Natural killer cell (primary cell): ENCODE data around the gene RIMS4. TPM values are rescaled to one million over a fixed set of nuclear protein-coding genes. Genes with fewer than 3 reads are reported as not detected.

Experiments
- ATAC-seq, 3 donors: fragments of 150-1000 bp in 2 of 3; fragments of 200-7000 bp in 1 of 3; cut with Tn5 transposase; 1 replicate in 1 of 3; 2 replicates in 2 of 3; pipeline ENCODE4 v1.10.0; 2021; ENCODE audit warnings: mild to moderate bottlenecking in 2 of 3, moderate library complexity in 2 of 3
- DNase-seq, 2 donors: peaks; one replicate each; pipeline versions ENCODE4 v3.0.0 to v3.0.0-alpha.2; 2013 to 2021; ENCODE audit warnings: mixed read lengths in 1 of 2
- H3K27ac ChIP-seq: one replicate; pipeline ENCODE4 v1.5.1; 2013; ENCODE audit warnings: mild to moderate bottlenecking, low read length
- H3K27me3 ChIP-seq: one replicate; pipeline ENCODE4 v1.6.1; 2013; ENCODE audit warnings: low read length; ENCODE audit not compliant: control insufficient read depth, insufficient read depth
- H3K36me3 ChIP-seq: one replicate; pipeline ENCODE4 v1.6.1; 2013; ENCODE audit warnings: low read length; ENCODE audit not compliant: control insufficient read depth, insufficient read depth
- H3K4me1 ChIP-seq: one replicate; pipeline ENCODE4 v1.6.1; 2013; ENCODE audit warnings: low read length; ENCODE audit not compliant: control insufficient read depth, insufficient read depth
- H3K4me3 ChIP-seq: one replicate; pipeline ENCODE4 v1.5.1; 2013; ENCODE audit warnings: low read length
- H3K9me3 ChIP-seq: one replicate; pipeline ENCODE4 v1.6.1; 2013; ENCODE audit warnings: low read length; ENCODE audit not compliant: control insufficient read depth, insufficient read depth
- H3K27ac Mint-ChIP-seq, 2 donors: one replicate each; pipeline ENCODE4 v1.8.0; 2022; ENCODE audit warnings: mild to moderate bottlenecking in 2 of 2, mixed read lengths in 2 of 2, moderate library complexity in 1 of 2
- H3K27me3 Mint-ChIP-seq, 2 donors: one replicate each; pipeline ENCODE4 v1.8.0; 2022; ENCODE audit warnings: low read depth in 2 of 2, mixed read lengths in 2 of 2
- H3K36me3 Mint-ChIP-seq: one replicate; pipeline ENCODE4 v1.8.0; 2022; ENCODE audit warnings: mixed read lengths
- H3K4me1 Mint-ChIP-seq, 2 donors: one replicate each; pipeline ENCODE4 v1.8.0; 2022; ENCODE audit warnings: mixed read lengths in 2 of 2
- H3K4me3 Mint-ChIP-seq: one replicate; pipeline ENCODE4 v1.8.0; 2022; ENCODE audit warnings: mild to moderate bottlenecking, moderate library complexity, mixed read lengths
- H3K9me3 Mint-ChIP-seq, 2 donors: one replicate each; pipeline ENCODE4 v1.8.0; 2022; ENCODE audit warnings: mixed read lengths in 2 of 2
- whole genome bisulfite sequencing: methylation state at CpG from one replicate; pipeline ENCODE4 v1.1.7; 2013; ENCODE audit warnings: missing lambda C conversion rate; ENCODE audit not compliant: insufficient coverage; 5-methylcytosine and 5-hydroxymethylcytosine counted together
- intact Hi-C: fragments of 100-400 bp; cut with micrococcal nuclease; formaldehyde crosslinking; loops from one replicate; pipeline ENCODE4 v1.14.2; 2022
- total RNA-seq, 4 donors: library from RNA; stranded (reverse); fragments of 120-200 nt in 1 of 4; gene quantifications; one replicate each; pipeline versions ENCODE4 v1.2.3 to v1.2.4, GENCODE V29; 2013 to 2022
- TF ChIP-seq, protein P1 (sequence below): fragments of 200-600 bp; IDR thresholded peaks from one replicate; pipeline ENCODE4 v1.8.0; 2022; ENCODE audit warnings: antibody characterized with exemption

The RIMS4 gene
- not detected for total RNA-seq
- not detected for total RNA-seq (2013)

DNA sequence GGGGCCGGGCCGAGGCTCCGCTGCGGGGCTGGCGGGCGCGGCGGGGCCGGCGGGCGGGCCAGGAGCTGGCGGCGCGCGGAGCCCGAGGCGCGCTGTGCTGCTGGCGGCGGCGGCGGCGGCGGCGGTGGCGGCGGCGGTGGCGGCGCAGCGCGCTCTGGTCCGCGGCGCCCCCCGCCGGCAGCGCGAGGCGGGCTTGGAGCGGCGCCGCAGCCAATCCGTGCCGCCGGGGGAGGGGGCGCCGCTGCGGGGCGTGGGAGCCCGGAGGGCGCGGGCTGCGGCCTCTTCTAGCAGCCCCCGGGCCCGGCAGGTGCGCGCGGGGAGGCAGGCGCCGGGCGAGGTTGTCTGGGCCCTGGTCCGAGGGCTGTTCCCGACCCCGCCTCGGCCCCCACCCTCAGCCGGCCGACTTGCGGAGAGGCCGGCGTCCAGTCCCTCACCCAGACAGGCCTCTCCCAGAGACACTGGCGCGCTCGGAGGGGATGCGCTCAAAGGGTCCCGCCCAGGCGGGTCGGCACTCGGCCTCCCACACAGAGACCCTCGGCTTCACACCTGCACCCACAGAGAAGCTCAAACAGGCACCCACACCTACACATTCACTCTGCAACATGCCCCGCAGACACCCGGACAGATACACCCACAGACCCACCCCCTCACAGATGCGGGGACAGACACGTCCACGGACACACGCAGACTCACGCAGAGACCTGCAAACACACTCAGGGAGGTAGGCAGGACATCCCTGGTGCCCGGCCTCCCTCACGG is at the start of gene RIMS4:
RIMS4 (minus strand) TSS at position 156 of the 759 bp plus-strand sequence. CDS start 275 bp downstream, outside the sequence.
- DNase-seq (no peak), ATAC-seq (peak in 1 of 3 donors; percentile 33)
- no peak within 1 kb of the TSS for H3K4me3 ChIP-seq
- intact Hi-C loops = no loop called here
- no peak within 1 kb of the TSS for H3K27ac ChIP-seq
- H3K27me3 ChIP-seq = peaks cover 20% of the 10 kb centered on the region
- Mint-ChIP-seq H3K27me3 (peaks cover 54 to 58% of the 10 kb centered on the region in 2 donors), H3K9me3 (no peaks in the 10 kb centered on the region), H3K27ac (no peak within 1 kb of the TSS), H3K4me1 (peaks cover 0 to 13% of the 10 kb centered on the region in 2 donors), H3K36me3 (no peaks in the 10 kb centered on the region), H3K4me3 (peak within 1 kb of the TSS; percentile 28)
- no peaks in the 10 kb centered on the region for H3K4me1 ChIP-seq
- WGBS = 6% methylated on average over 89 of the region's 89 CpGs
- H3K36me3 ChIP-seq = no peaks in the 10 kb centered on the region
- no peaks in the 10 kb centered on the region for H3K9me3 ChIP-seq
- TF ChIP-seq, protein P1, sequence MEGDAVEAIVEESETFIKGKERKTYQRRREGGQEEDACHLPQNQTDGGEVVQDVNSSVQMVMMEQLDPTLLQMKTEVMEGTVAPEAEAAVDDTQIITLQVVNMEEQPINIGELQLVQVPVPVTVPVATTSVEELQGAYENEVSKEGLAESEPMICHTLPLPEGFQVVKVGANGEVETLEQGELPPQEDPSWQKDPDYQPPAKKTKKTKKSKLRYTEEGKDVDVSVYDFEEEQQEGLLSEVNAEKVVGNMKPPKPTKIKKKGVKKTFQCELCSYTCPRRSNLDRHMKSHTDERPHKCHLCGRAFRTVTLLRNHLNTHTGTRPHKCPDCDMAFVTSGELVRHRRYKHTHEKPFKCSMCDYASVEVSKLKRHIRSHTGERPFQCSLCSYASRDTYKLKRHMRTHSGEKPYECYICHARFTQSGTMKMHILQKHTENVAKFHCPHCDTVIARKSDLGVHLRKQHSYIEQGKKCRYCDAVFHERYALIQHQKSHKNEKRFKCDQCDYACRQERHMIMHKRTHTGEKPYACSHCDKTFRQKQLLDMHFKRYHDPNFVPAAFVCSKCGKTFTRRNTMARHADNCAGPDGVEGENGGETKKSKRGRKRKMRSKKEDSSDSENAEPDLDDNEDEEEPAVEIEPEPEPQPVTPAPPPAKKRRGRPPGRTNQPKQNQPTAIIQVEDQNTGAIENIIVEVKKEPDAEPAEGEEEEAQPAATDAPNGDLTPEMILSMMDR = no peak

DNA sequence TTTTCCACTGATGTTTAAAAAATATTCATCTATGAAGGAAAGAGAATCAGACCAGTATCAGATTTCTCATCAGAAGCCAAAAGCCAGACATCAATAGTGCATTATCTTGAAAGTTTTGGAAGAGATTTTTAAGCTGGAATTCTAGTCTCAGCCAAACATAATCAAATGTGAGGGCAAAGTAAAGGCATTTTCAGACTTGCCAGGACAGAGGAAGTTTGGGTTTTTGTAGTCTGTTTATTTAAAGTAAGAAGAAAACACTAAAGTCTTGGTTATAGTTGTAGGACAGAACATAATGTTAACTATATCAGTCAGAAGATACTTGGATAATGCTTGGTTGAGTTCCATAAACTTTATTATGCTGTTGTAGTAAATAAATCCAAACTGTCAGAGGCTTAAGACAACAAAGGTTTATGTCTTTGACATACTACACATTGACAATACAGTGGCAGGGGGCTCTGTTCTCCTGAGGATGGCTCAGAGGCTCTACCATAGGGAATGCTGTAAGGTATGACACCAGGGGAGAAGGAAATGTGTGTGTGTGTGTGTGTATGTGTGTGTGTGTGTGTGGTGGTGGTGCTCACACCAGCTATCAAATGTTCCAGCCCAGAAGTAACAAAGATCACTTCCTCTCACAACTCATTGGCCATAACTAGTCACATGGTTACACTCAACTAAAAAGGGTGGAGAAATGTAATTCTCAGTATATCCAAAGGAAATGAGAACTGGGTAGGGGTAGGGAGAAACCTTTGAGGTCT is 48.4 kb upstream of the RIMS4 start:
- Mint-ChIP-seq H3K36me3 (no peaks in the 10 kb centered on the region), H3K4me1 (peaks cover 7 to 10% of the 10 kb centered on the region in 2 donors), H3K27me3 (peaks cover 9 to 10% of the 10 kb centered on the region in 2 donors), H3K9me3 (no peaks in the 10 kb centered on the region), H3K27ac (no peak overlapping the region), H3K4me3 (no peak overlapping the region)
- TF ChIP-seq, protein P1 = no peak
- Histone ChIP-seq H3K36me3 (no peaks in the 10 kb centered on the region), H3K4me3 (no peak overlapping the region), H3K4me1 (no peaks in the 10 kb centered on the region), H3K27ac (no peak overlapping the region), H3K27me3 (no peaks in the 10 kb centered on the region), H3K9me3 (no peaks in the 10 kb centered on the region)
- intact Hi-C loops = no loop called here
- no peak for ATAC-seq
- DNase-seq = peak in 1 of 2 donors; percentile 11

DNA sequence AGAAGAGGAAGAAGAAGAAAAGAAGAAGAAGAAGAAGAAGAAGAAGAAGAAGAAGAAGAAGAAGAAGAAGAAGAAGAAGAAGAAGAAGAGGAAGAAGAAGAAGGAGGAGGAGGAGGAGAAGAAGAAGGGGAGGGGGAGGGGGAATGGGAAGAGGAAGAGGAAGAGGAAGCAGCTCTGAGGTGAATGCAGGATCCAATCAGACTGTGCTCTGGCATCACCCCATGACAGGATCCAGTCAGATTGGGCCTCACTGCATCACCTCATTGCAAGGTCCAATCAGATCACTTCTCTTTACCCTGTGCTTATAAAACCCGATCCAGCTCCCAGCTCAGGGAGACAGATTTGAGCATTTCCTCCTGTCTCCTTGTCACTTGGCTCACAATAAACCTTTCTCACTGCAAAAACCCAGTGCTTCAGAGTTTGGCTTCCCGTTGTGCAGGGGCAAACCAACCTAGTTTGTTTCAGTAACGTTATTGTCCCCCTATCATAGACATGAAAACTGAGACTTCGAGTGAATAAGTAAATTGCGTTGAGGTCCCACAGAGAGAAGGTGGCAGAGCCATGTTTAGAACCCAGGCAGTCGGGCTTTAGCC is 46.6 kb upstream of the RIMS4 start:
- Histone ChIP-seq H3K4me1 (no peaks in the 10 kb centered on the region), H3K27me3 (no peaks in the 10 kb centered on the region), H3K27ac (no peak overlapping the region), H3K9me3 (no peaks in the 10 kb centered on the region), H3K36me3 (no peaks in the 10 kb centered on the region), H3K4me3 (no peak overlapping the region)
- Mint-ChIP-seq H3K4me3 (no peak overlapping the region), H3K9me3 (no peaks in the 10 kb centered on the region), H3K27ac (no peak overlapping the region), H3K36me3 (no peaks in the 10 kb centered on the region), H3K27me3 (peaks cover 16% of the 10 kb centered on the region in 2 donors), H3K4me1 (peaks cover 7 to 10% of the 10 kb centered on the region in 2 donors)
- TF ChIP-seq, protein P1 = no peak
- DNase-seq = no peak
- intact Hi-C loops = no loop called here
- no peak for ATAC-seq
- 92% methylated on average over 6 of the region's 6 CpGs for WGBS
